Measurements from ENCODE around the gene VPS52. TPM values are rescaled to one million over a fixed set of nuclear protein-coding genes. Genes with fewer than 3 reads are reported as not detected.

Gene VPS52
- 82.0 and 97.2 TPM in 2 replicates for total RNA-seq

- POLR2A ChIA-PET, result interaction anchor here (0.6 to 3.9 kb wide), 50 partner anchors 10 to 1606 kb away, joined by 3 to 80 read pairs (median 5); partner anchors contain the start of genes ABHD16A, BAK1, CSNK2B and CUTA
- CTCF ChIA-PET, result interaction anchor here (1.0 to 2.0 kb wide), 5 partner anchors 17 to 272 kb away, joined by 3 to 11 read pairs (median 6); partner anchors contain the start of genes PFDN6 and WDR46
- peak; percentile 84 for ATAC-seq (ENCODE audit: low read depth)
- Mint-ChIP-seq H3K4me3 (peak within 1 kb of the TSS; percentile 100), H3K36me3 (ENCODE audit: low read depth) (peaks cover 86% of the 10 kb centered on the region), H3K27me3 (no peaks in the 10 kb centered on the region), H3K4me1 (peaks cover 59% of the 10 kb centered on the region), H3K27ac (peak within 1 kb of the TSS; percentile 100), H3K9me3 (no peaks in the 10 kb centered on the region)
- intact Hi-C loops (cut with micrococcal nuclease), result loop anchor here (1.0 to 5.0 kb wide), 9 partner anchors 18 to 516 kb away; partner anchors contain the start of genes CUTA, LEMD2, PFDN6 and RING1
- DNase-seq, result peak; percentile 79
- no peak for TF ChIP-seq CTCF (IDR thresholded peaks at IDR 0.05)
Observed at GRCh38 chr6:33271468-33272274, at the start of gene VPS52, which contains the start of gene RPS18. Gene VPS52 (minus strand): TSS chr6:33271876. CDS start chr6:33271675, 201 bp downstream. Gene RPS18 (plus strand): TSS chr6:33272075. CDS start chr6:33272120, 45 bp downstream.

- ChIA-PET POLR2A (interaction anchor here (0.8 to 1.4 kb wide), 3 partner anchors 8 to 113 kb away, joined by 3 to 5 read pairs (median 3); partner anchors contain the start of genes RING1, RPS18 and VPS52), CTCF (no interaction called here)
- H3K36me3 Mint-ChIP-seq (ENCODE audit: low read depth), result peaks cover 59% of the 10 kb centered on the region
- no peaks in the 10 kb centered on the region for H3K9me3 Mint-ChIP-seq
- no peak for TF ChIP-seq CTCF (IDR thresholded peaks at IDR 0.05)
- peak overlapping the region; percentile 71 for H3K27ac Mint-ChIP-seq
- no peaks in the 10 kb centered on the region for H3K27me3 Mint-ChIP-seq
- peaks cover 81% of the 10 kb centered on the region for H3K4me1 Mint-ChIP-seq
- ATAC-seq (ENCODE audit: low read depth) (no peak), DNase-seq (no peak)
- peak overlapping the region; percentile 95 for H3K4me3 Mint-ChIP-seq
- intact Hi-C loops (cut with micrococcal nuclease), result no loop called here
Observed at GRCh38 chr6:33321227-33321626, 49.6 kb upstream of the VPS52 start.

GRCh38 chr6:33320315-33321181 is 48.9 kb upstream of the VPS52 start:
- TF ChIP-seq CTCF (IDR thresholded peaks at IDR 0.05), result no peak
- DNase-seq (no peak), ATAC-seq (ENCODE audit: low read depth) (no peak)
- Mint-ChIP-seq H3K4me3 (peak overlapping the region; percentile 95), H3K27ac (peak overlapping the region; percentile 63), H3K36me3 (ENCODE audit: low read depth) (peaks cover 64% of the 10 kb centered on the region), H3K27me3 (no peaks in the 10 kb centered on the region), H3K9me3 (no peaks in the 10 kb centered on the region), H3K4me1 (peaks cover 83% of the 10 kb centered on the region)
- intact Hi-C loops (cut with micrococcal nuclease), result no loop called here
- POLR2A ChIA-PET, result interaction anchor here (0.7 to 1.4 kb wide), 4 partner anchors 7 to 112 kb away, joined by 3 to 5 read pairs (median 3); partner anchors contain the start of genes RING1, RPS18 and VPS52
- CTCF ChIA-PET, result no interaction called here

GRCh38 chr6:33319939-33320314 is 48.3 kb upstream of the VPS52 start:
- H3K9me3 Mint-ChIP-seq, result no peaks in the 10 kb centered on the region
- ATAC-seq (ENCODE audit: low read depth) (no peak), DNase-seq (no peak)
- H3K4me3 Mint-ChIP-seq, result peak overlapping the region; percentile 66
- H3K4me1 Mint-ChIP-seq, result peaks cover 90% of the 10 kb centered on the region
- H3K27ac Mint-ChIP-seq, result peak overlapping the region; percentile 63
- TF ChIP-seq CTCF (IDR thresholded peaks at IDR 0.05), result no peak
- H3K27me3 Mint-ChIP-seq, result no peaks in the 10 kb centered on the region
- intact Hi-C loops (cut with micrococcal nuclease), result loop anchor here (5.0 kb wide), 1 partner anchor 348 kb away; no protein-coding TSS in a partner anchor
- POLR2A ChIA-PET, result interaction anchor here (0.7 to 1.4 kb wide), 2 partner anchors 56 to 111 kb away, joined by 3 read pairs; partner anchors contain the start of gene RING1
- CTCF ChIA-PET, result no interaction called here
- peaks cover 66% of the 10 kb centered on the region for H3K36me3 Mint-ChIP-seq (ENCODE audit: low read depth)

Measured in activated B cell treated with CpG ODN at 0.5 μM for 24 hours (primary cell).